ENCODE results near the gene MAPRE3.

DNA sequence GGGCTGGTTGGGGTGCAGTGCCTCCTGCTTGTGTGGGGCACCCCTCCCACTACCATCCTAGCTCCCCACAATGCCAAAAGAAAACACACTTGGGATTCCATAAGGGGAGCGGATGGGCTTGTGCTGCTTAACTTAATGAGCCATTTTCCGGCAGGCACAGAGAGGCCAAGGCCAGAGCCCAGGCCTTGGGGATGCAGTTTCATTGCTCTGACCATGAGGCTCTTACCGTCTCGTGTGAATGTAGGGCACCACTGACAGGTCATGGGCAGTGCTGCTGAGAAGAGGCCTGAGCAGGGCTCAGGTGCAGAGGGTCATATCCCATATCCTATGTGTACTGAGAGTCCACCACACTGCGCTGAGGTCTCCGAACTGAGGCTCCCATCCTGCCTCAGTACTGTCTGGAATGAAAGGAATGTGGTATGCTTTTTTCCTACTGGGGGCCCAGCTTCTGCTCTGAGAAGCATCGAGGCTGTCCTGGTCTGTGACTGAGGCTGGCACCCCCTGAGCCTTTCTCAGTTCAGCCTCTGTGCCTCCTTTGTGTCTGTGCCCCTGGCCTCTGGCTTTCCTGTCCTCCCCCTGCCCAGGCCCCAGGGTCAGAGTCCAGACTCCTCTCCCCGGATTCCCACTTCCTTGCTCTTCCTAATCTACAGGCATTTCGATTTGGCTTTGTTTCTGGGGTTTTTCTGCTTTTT, 45.2 kb upstream of the MAPRE3 start:
- TF ChIP-seq, protein P1, sequence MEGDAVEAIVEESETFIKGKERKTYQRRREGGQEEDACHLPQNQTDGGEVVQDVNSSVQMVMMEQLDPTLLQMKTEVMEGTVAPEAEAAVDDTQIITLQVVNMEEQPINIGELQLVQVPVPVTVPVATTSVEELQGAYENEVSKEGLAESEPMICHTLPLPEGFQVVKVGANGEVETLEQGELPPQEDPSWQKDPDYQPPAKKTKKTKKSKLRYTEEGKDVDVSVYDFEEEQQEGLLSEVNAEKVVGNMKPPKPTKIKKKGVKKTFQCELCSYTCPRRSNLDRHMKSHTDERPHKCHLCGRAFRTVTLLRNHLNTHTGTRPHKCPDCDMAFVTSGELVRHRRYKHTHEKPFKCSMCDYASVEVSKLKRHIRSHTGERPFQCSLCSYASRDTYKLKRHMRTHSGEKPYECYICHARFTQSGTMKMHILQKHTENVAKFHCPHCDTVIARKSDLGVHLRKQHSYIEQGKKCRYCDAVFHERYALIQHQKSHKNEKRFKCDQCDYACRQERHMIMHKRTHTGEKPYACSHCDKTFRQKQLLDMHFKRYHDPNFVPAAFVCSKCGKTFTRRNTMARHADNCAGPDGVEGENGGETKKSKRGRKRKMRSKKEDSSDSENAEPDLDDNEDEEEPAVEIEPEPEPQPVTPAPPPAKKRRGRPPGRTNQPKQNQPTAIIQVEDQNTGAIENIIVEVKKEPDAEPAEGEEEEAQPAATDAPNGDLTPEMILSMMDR (IDR thresholded peaks at IDR 0.05; ENCODE audit: extremely low read depth in 1 of 2, insufficient read depth in 1 of 2, low read depth in 1 of 2, low read length in 2 of 2) = no peak
- TF ChIP-seq POLR2AphosphoS5 (IDR thresholded peaks at IDR 0.05; ENCODE audit: insufficient read depth, low read depth, low read length) = no peak

All from endothelial cell of umbilical vein (primary cell).